ENCODE measurements around the gene LGSN.

DNA sequence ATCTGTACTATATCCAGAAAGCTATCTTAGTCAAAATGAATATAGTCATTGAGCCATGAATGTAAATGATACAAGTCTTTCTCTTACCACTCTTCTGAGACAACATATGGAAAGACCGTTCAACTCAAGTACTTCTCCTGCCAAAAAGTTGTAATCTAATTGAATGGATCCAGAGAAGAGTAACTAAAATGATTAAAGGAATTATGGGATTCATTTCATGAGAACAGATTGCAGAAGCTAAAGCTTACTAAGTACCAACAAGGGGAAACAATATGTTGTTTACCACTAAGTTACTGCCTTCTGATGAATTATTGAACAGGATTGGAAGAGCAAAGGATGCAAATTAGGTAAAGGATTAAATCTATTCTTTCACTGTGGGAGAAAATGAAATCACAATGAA lies 2.0 kb upstream of the LGSN start:
- TF ChIP-seq, protein P1, sequence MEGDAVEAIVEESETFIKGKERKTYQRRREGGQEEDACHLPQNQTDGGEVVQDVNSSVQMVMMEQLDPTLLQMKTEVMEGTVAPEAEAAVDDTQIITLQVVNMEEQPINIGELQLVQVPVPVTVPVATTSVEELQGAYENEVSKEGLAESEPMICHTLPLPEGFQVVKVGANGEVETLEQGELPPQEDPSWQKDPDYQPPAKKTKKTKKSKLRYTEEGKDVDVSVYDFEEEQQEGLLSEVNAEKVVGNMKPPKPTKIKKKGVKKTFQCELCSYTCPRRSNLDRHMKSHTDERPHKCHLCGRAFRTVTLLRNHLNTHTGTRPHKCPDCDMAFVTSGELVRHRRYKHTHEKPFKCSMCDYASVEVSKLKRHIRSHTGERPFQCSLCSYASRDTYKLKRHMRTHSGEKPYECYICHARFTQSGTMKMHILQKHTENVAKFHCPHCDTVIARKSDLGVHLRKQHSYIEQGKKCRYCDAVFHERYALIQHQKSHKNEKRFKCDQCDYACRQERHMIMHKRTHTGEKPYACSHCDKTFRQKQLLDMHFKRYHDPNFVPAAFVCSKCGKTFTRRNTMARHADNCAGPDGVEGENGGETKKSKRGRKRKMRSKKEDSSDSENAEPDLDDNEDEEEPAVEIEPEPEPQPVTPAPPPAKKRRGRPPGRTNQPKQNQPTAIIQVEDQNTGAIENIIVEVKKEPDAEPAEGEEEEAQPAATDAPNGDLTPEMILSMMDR (IDR thresholded peaks at IDR 0.05; ENCODE audit: insufficient read depth, low read depth, low read length) = no peak
- TF ChIP-seq EZH2 (IDR thresholded peaks at IDR 0.05; ENCODE audit: insufficient read depth, low read length) = no peak

Measured in astrocyte (in vitro differentiated cells and primary cell).